Measurements from ENCODE around the gene HAO2. TPM values are rescaled to one million over a fixed set of nuclear protein-coding genes. Genes with fewer than 3 reads are reported as not detected.

Gene HAO2
- total RNA-seq, 2 donors from 2014 or later = not detected

GRCh38 chr1:119429687-119430086 is 61.1 kb downstream of the HAO2 start:
- H3K27ac ChIP-seq = no peak overlapping the region
- no peak overlapping the region for H3K4me3 ChIP-seq
- no peak for TF ChIP-seq CTCF (IDR thresholded peaks at IDR 0.05)
- no peaks in the 10 kb centered on the region for H3K27me3 ChIP-seq (replicated peaks; ENCODE audit: insufficient read depth)
- no peaks in the 10 kb centered on the region for H3K36me3 ChIP-seq
- no peaks in the 10 kb centered on the region for H3K9me3 ChIP-seq
- DNase-seq (ENCODE audit: low spot score) = no peak
- H3K4me1 ChIP-seq (ENCODE audit: control insufficient read depth in 1 of 2, low read depth in 2 of 2) = no peaks in the 10 kb centered on the region
- ATAC-seq (ENCODE audit: insufficient number of reproducible peaks, low FRiP score, low read depth) = no peak

- H3K4me3 ChIP-seq = no peak overlapping the region
- no peak for DNase-seq (ENCODE audit: low spot score)
- H3K36me3 ChIP-seq = no peaks in the 10 kb centered on the region
- TF ChIP-seq CTCF (IDR thresholded peaks at IDR 0.05) = no peak
- H3K9me3 ChIP-seq = no peaks in the 10 kb centered on the region
- ATAC-seq (ENCODE audit: insufficient number of reproducible peaks, low FRiP score, low read depth) = no peak
- no peaks in the 10 kb centered on the region for H3K27me3 ChIP-seq (replicated peaks; ENCODE audit: insufficient read depth)
- no peak overlapping the region for H3K27ac ChIP-seq
- H3K4me1 ChIP-seq (ENCODE audit: control insufficient read depth in 1 of 2, low read depth in 2 of 2) = no peaks in the 10 kb centered on the region
Measured at GRCh38 chr1:119430486-119430885, 61.9 kb downstream of the HAO2 start.

- no peak overlapping the region for H3K4me3 ChIP-seq
- H3K36me3 ChIP-seq = no peaks in the 10 kb centered on the region
- ATAC-seq (ENCODE audit: insufficient number of reproducible peaks, low FRiP score, low read depth) = no peak
- H3K4me1 ChIP-seq (ENCODE audit: control insufficient read depth in 1 of 2, low read depth in 2 of 2) = no peaks in the 10 kb centered on the region
- no peak for DNase-seq (ENCODE audit: low spot score)
- no peaks in the 10 kb centered on the region for H3K27me3 ChIP-seq (replicated peaks; ENCODE audit: insufficient read depth)
- H3K9me3 ChIP-seq = no peaks in the 10 kb centered on the region
- H3K27ac ChIP-seq = no peak overlapping the region
- TF ChIP-seq CTCF (IDR thresholded peaks at IDR 0.05) = no peak
Measured at GRCh38 chr1:119431836-119432235, 63.3 kb downstream of the HAO2 start.

GRCh38 chr1:119435052-119435451 is 66.5 kb downstream of the HAO2 start:
- TF ChIP-seq CTCF (IDR thresholded peaks at IDR 0.05) = no peak
- ATAC-seq (ENCODE audit: insufficient number of reproducible peaks, low FRiP score, low read depth) = no peak
- no peaks in the 10 kb centered on the region for H3K36me3 ChIP-seq

DNA sequence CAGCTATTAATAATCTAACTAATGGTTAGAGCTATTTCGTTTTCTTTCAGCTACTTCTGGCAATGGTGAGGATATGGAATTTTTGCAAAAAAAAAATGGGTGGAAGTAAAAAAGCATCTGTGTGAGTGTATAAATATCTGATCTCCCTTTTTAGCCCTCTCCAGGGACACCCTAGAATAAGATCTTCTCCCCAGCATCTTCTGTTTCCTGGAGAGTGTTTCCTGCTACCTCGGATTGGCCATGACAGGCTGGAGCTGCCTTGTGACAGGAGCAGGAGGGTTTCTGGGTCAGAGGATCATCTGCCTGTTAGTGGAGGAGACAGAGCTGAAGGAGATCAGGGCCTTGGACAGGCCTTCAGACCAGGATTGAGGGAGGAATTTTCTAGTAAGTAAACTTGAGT is 70.2 kb downstream of the HAO2 start:
- TF ChIP-seq CTCF (IDR thresholded peaks at IDR 0.05) = no peak
- Histone ChIP-seq H3K36me3 (no peaks in the 10 kb centered on the region), H3K27ac (no peak overlapping the region), H3K4me3 (no peak overlapping the region), H3K27me3 (replicated peaks; ENCODE audit: insufficient read depth) (no peaks in the 10 kb centered on the region), H3K4me1 (ENCODE audit: control insufficient read depth in 1 of 2, low read depth in 2 of 2) (no peaks in the 10 kb centered on the region), H3K9me3 (no peaks in the 10 kb centered on the region)
- ATAC-seq (ENCODE audit: insufficient number of reproducible peaks, low FRiP score, low read depth) (no peak), DNase-seq (ENCODE audit: low spot score) (no peak)

More at GRCh38 chr1:119435052-119435451, 66.5 kb downstream of the HAO2 start:
- H3K27me3 ChIP-seq (replicated peaks; ENCODE audit: insufficient read depth) = no peaks in the 10 kb centered on the region
- no peak overlapping the region for H3K27ac ChIP-seq
- H3K4me1 ChIP-seq (ENCODE audit: control insufficient read depth in 1 of 2, low read depth in 2 of 2) = no peaks in the 10 kb centered on the region
- H3K4me3 ChIP-seq = no peak overlapping the region
- DNase-seq (ENCODE audit: low spot score) = no peak
- no peaks in the 10 kb centered on the region for H3K9me3 ChIP-seq
